Measurements from ENCODE around the gene INSC.

GRCh38 chr11:15123849-15124248 lies 9.1 kb downstream of the INSC start:
- TF ChIP-seq EZH2 (IDR thresholded peaks at IDR 0.05; ENCODE audit: borderline replicate concordance, low read depth, low read length, poor library complexity, severe bottlenecking) (no peak), CTCF (conservative IDR thresholded peaks at IDR 0.05; ENCODE audit: low read depth, low read length) (no peak)

Data from A673 (cell line).